PC-9 (cell line): ENCODE results near the gene TMEM253.

ENCODE experiments used
- CTCF ChIP-seq: fragments of 200-600 bp; sonication (generic); conservative IDR thresholded peaks from 2 replicates; pipeline ENCODE4 v1.6.1; 2017; ENCODE audit warnings: mixed run types, antibody characterized with exemption, mild to moderate bottlenecking, moderate library complexity
- EZH2 ChIP-seq: fragments of 200-600 bp; sonication (generic); IDR thresholded peaks from 2 replicates; pipeline ENCODE4 v1.8.0; 2017; ENCODE audit warnings: antibody characterized with exemption, low read depth

GRCh38 chr14:21084998-21085853 is 15.6 kb upstream of the TMEM253 start:
- TF ChIP-seq EZH2 (no peak), CTCF (no peak)
